GM12891 (cell line): ENCODE results near the gene GPC6.

Experiments
- DNase-seq: peaks from one replicate; pipeline ENCODE4 v3.0.0; 2011; ENCODE audit warnings: low spot score; ENCODE audit not compliant: insufficient read length
- FAIRE-seq: peaks from 2 replicates; lab custom pipeline; 2011; peaks lifted over from hg19 to GRCh38; lab: Jason Lieb, UNC
- PAX5 ChIP-seq: IDR thresholded peaks from 2 replicates; pipeline ENCODE4 v1.6.1; 2011; ENCODE audit warnings: low read length, moderate library complexity, mild to moderate bottlenecking; ENCODE audit not compliant: insufficient read depth, severe bottlenecking
- POLR2A ChIP-seq: IDR thresholded peaks from 2 replicates; pipeline ENCODE4 v1.6.1; 2011; ENCODE audit warnings: low read depth, low read length, control low read depth
- POLR2AphosphoS5 ChIP-seq: IDR thresholded peaks from 2 replicates; pipeline ENCODE4 v1.6.1; 2011; ENCODE audit warnings: low read depth, low read length, control low read depth
- POU2F2 ChIP-seq: IDR thresholded peaks from 2 replicates; pipeline ENCODE4 v1.6.1; 2011; ENCODE audit warnings: low read depth, mild to moderate bottlenecking, control low read depth, low read length, moderate library complexity
- SPI1 ChIP-seq: IDR thresholded peaks from 2 replicates; pipeline ENCODE4 v1.6.1; 2011; ENCODE audit warnings: low read depth, low read length, control low read depth
- TAF1 ChIP-seq: IDR thresholded peaks from 2 replicates; pipeline ENCODE4 v1.6.1; 2011; ENCODE audit warnings: low read depth, low read length, control low read depth

GPC6 gene

DNA sequence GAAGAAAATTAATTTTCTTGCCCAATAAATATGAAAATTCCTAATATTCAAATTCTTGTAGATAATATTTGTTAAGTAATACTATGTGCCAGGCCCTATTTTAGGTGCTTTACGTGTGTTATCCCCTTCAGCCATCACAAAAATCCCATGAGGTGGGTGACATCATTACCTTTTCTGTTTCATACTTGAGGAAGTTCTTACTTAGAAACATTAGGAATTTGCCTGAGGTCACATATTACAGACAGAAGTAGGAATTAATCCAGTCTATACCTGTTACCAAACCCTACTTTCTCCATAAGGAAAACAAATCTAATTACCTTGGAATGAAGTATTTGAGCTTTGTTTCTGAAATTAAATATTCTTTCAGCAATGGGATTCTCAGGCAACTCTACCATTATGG, 336.1 kb downstream of the GPC6 start:
- TF ChIP-seq TAF1 = no peak
- no peak for TF ChIP-seq POLR2A
- TF ChIP-seq PAX5 = no peak
- TF ChIP-seq SPI1 = no peak
- no peak for TF ChIP-seq POU2F2
- no peak for TF ChIP-seq POLR2AphosphoS5

GRCh38 chr13:93577105-93577504, 350.5 kb downstream of the GPC6 start:
- no peak for TF ChIP-seq TAF1
- no peak for TF ChIP-seq POU2F2
- TF ChIP-seq SPI1 = no peak
- no peak for TF ChIP-seq POLR2A
- no peak for TF ChIP-seq PAX5
- TF ChIP-seq POLR2AphosphoS5 = no peak
- no peak for DNase-seq
- FAIRE-seq = no peak

More for the DNA sequence above, 336.1 kb downstream of the GPC6 start:
- DNase-seq = no peak
- FAIRE-seq = no peak

- TF ChIP-seq SPI1 = no peak
- no peak for TF ChIP-seq POU2F2
- no peak for TF ChIP-seq POLR2A
- no peak for TF ChIP-seq PAX5
- no peak for TF ChIP-seq POLR2AphosphoS5
- TF ChIP-seq TAF1 = no peak
- FAIRE-seq (no peak), DNase-seq (no peak)
Observed at GRCh38 chr13:93589788-93590187, 363.2 kb downstream of the GPC6 start.

DNA sequence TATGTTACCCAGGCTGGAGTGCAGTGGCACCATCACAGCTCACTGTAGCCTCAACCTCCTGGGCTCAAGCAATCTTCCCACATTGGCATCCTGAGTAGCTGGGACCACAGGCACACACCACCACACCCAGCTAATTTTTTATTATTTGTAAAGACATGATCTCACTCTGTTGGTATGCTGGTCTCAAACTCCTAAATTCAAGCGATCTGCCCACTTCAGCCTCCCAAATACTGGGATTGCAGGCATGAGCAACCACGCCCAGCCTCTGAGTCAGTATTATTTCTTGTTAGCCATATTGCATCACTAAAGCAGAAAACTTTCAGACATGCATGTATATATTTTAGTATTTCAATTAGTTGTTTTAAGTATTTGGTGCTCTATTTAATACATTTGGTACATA, 376.4 kb downstream of the GPC6 start:
- no peak for DNase-seq
- TF ChIP-seq POLR2A (no peak), TAF1 (no peak), PAX5 (no peak), POLR2AphosphoS5 (no peak), POU2F2 (no peak), SPI1 (no peak)
- no peak for FAIRE-seq

DNA sequence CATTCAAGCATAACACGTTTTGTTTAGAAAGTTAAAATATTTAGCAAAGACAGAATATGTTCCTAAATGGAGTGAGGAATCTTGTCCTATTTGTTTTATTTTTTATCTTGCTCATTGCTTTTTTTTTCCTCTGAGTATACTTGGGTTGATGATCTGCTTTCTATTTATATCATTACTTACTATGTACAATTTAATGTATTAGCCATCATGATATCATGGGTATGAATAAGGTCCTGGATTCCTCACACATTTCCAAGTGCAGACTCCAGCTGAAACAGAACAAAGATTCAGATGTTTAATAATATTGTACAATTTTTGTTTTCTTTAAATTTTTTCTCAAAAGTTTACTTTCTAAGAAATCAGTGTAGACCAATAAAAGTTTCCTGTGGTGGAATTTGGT, 388.2 kb downstream of the GPC6 start:
- DNase-seq (no peak), FAIRE-seq (no peak)
- no peak for TF ChIP-seq POLR2A
- no peak for TF ChIP-seq POLR2AphosphoS5
- no peak for TF ChIP-seq POU2F2
- no peak for TF ChIP-seq PAX5
- no peak for TF ChIP-seq SPI1
- no peak for TF ChIP-seq TAF1

DNA sequence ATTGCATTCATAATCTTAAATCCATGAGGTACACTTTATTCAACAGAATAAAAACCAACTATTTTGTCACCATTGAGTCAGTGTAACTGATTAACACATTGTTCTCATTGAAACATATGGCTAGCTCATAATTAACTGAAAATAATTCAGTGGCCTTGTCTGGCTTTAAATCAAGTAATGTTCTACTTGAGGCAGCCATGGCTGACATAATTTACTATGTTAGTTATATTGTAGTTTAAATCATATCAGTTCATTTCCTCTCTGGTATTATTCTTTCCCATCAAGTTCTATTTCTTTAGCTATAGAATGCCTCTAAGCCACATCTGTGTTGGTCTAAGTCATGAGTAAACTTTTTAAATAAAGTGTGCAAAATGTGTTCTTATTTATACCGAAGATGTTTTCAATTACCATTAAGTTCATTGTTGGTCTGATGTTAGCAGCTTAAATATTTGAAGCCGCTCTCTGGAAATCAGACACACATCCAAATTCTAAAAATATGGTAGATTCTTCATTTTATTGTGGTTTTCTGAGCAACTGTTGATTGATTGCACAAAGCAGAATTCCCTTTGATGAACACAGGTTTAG, 393.7 kb downstream of the GPC6 start:
- TF ChIP-seq SPI1 (no peak), POU2F2 (no peak), POLR2A (no peak), POLR2AphosphoS5 (no peak), PAX5 (no peak), TAF1 (no peak)
- FAIRE-seq (no peak), DNase-seq (no peak)

- FAIRE-seq = no peak
- DNase-seq = no peak
- TF ChIP-seq POLR2AphosphoS5 = no peak
- TF ChIP-seq SPI1 = no peak
- no peak for TF ChIP-seq PAX5
- TF ChIP-seq POU2F2 = no peak
- TF ChIP-seq TAF1 = no peak
- no peak for TF ChIP-seq POLR2A
Observed at GRCh38 chr13:93621051-93621450, 394.4 kb downstream of the GPC6 start.

- FAIRE-seq (no peak), DNase-seq (no peak)
- TF ChIP-seq POLR2AphosphoS5 = no peak
- TF ChIP-seq POLR2A = no peak
- no peak for TF ChIP-seq SPI1
- no peak for TF ChIP-seq TAF1
Observed at GRCh38 chr13:93621966-93622365, 395.4 kb downstream of the GPC6 start.

DNA sequence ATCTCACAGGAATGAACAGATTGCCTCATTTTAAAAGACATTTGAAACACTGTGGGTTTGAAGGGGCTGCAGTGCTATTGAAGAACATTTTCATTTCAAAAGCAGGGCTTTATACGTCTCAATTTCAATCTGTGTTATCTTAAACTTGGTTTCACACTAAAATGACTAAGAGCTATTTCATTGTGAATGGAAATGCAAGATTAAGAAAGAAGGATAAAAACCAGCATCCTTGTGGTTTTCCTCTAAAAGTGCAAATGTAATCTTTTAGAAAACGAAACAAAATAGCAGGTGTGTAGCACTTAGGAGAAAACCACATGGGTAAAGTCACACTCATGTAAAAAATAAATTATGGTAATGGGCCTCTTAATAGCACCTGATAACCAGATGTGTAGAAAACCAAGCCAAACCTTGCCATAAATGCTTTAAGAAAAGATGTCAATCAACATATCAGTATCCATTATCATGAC, 397.7 kb downstream of the GPC6 start:
- TF ChIP-seq SPI1 = no peak
- TF ChIP-seq POU2F2 = no peak
- TF ChIP-seq PAX5 = no peak
- TF ChIP-seq TAF1 = no peak
- no peak for TF ChIP-seq POLR2A
- no peak for TF ChIP-seq POLR2AphosphoS5
- FAIRE-seq = no peak

GRCh38 chr13:93625536-93625935, 398.9 kb downstream of the GPC6 start:
- TF ChIP-seq POLR2AphosphoS5 (no peak), POLR2A (no peak), SPI1 (no peak), TAF1 (no peak), POU2F2 (no peak)
- DNase-seq = no peak
- no peak for FAIRE-seq

More for the DNA sequence above, 397.7 kb downstream of the GPC6 start:
- no peak for DNase-seq
